Rectal smooth muscle tissue (tissue), 1 donor: ENCODE results near the gene NCCRP1.

Experiments used
- H3K27ac ChIP-seq: one replicate; pipeline ENCODE4 v1.7.0; 2013; ENCODE audit warnings: low read depth, low read length, inconsistent platforms
- H3K27me3 ChIP-seq: one replicate; pipeline ENCODE4 v1.7.0; 2013; ENCODE audit warnings: low read length; ENCODE audit not compliant: control insufficient read depth, insufficient read depth
- H3K36me3 ChIP-seq: one replicate; pipeline ENCODE4 v1.7.0; 2013; ENCODE audit warnings: low read length; ENCODE audit not compliant: control insufficient read depth, insufficient read depth
- H3K4me1 ChIP-seq: one replicate; pipeline ENCODE4 v1.7.0; 2013; ENCODE audit warnings: low read length; ENCODE audit not compliant: control insufficient read depth, insufficient read depth
- H3K4me3 ChIP-seq: one replicate; pipeline ENCODE4 v1.7.0; 2013; ENCODE audit warnings: low read length
- H3K9ac ChIP-seq: one replicate; pipeline ENCODE4 v1.7.0; 2013; ENCODE audit warnings: low read length

NCCRP1 gene

DNA sequence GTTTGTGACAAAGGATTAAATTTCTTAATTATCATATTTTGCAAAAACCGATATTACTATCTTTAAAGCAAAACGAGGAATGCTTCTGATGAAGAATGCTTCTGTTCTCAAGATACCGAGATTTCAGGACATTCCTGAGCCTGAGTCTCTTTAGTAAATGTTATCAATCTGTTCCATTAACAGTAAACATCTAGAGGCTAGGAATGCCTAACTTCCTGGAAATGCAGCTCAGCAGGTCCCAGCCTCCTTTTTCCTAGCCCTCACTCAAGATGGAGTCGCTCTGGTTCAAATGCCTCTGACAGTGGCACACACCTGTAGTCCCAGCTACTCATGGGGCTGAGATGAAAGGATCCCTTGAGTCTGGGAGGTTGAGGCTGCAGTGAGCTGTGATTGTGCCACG is 54.3 kb downstream of the NCCRP1 start:
- Histone ChIP-seq H3K9ac (no peak overlapping the region), H3K36me3 (no peaks in the 10 kb centered on the region), H3K4me1 (no peaks in the 10 kb centered on the region), H3K27me3 (peaks cover 13% of the 10 kb centered on the region), H3K27ac (no peak overlapping the region), H3K4me3 (no peak overlapping the region)
